HEK293 (cell line): ENCODE data around the gene ARHGEF28.

ENCODE experiments used
- CTCF ChIA-PET: fragments of 350-600 bp; formaldehyde crosslinking; extraction: SDS; loops from one replicate; lab custom pipeline; 2021; ENCODE audit warnings: antibody characterized with exemption; lab: Yijun Ruan, JAX
- POLR2A ChIA-PET: fragments of 300-600 bp; formaldehyde crosslinking; extraction: SDS; loops from one replicate; lab custom pipeline; 2020; ENCODE audit warnings: antibody characterized with exemption, inconsistent platforms; lab: Yijun Ruan, JAX
- H3K27ac ChIP-seq: fragments of 200-500 bp; sonication (Bioruptor generic); 2 replicates; pipeline ENCODE4 v1.5.1; 2014; ENCODE audit warnings: low read depth, low read length, control low read depth, inconsistent platforms; ENCODE audit errors: extremely low read depth
- H3K36me3 ChIP-seq, 2 experiments: fragments of 200-500 bp in 1 of 2; sonication (Bioruptor generic) in 1 of 2; 1 replicate in 1 of 2; 2 replicates in 1 of 2; pipeline ENCODE4 v1.5.1; 2014 to 2017; ENCODE audit warnings: inconsistent platforms in 2 of 2, low read length in 2 of 2; ENCODE audit not compliant: control insufficient read depth in 2 of 2, insufficient read depth in 1 of 2
- H3K4me1 ChIP-seq: fragments of 200-500 bp; sonication (Bioruptor generic); 2 replicates; pipeline ENCODE4 v1.5.1; 2014; ENCODE audit warnings: mild to moderate bottlenecking, low read length, inconsistent platforms; ENCODE audit not compliant: control insufficient read depth, insufficient read depth
- H3K4me3 ChIP-seq: 2 replicates; pipeline ENCODE4 v1.5.1; 2011; ENCODE audit warnings: low read depth, mild to moderate bottlenecking, control low read depth, low read length, moderate library complexity
- H3K9me3 ChIP-seq: fragments of 200-500 bp; sonication (Bioruptor generic); 2 replicates; pipeline ENCODE4 v1.5.1; 2014; ENCODE audit warnings: low read depth, low read length, inconsistent platforms; ENCODE audit not compliant: control insufficient read depth, insufficient read depth
- GLI2 ChIP-seq: fragments of 450-650 bp; formaldehyde crosslinking; IDR thresholded peaks from 2 replicates; pipeline ENCODE4; 2017; ENCODE audit warnings: missing biosample characterization, missing genetic modification characterization, low read depth, borderline replicate concordance
- GLI4 ChIP-seq: fragments of 450-650 bp; formaldehyde crosslinking; IDR thresholded peaks from 2 replicates; pipeline ENCODE4 v1.5.1; 2016; ENCODE audit warnings: missing biosample characterization, missing genetic modification characterization
- KLF10 ChIP-seq: fragments of 450-650 bp; IDR thresholded peaks from 2 replicates; pipeline ENCODE4 v1.5.1; 2018; ENCODE audit warnings: missing biosample characterization, mild to moderate bottlenecking, missing genetic modification characterization
- OVOL3 ChIP-seq: fragments of 450-650 bp; formaldehyde crosslinking; IDR thresholded peaks from 2 replicates; pipeline ENCODE4 v1.5.1; 2016; ENCODE audit warnings: missing biosample characterization, missing genetic modification characterization
- YY1 ChIP-seq: fragments of 450-650 bp; formaldehyde crosslinking; IDR thresholded peaks from 2 replicates; pipeline ENCODE4 v1.5.1; 2018; ENCODE audit warnings: missing biosample characterization, missing genetic modification characterization
- ZBTB7A ChIP-seq: fragments of 450-650 bp; formaldehyde crosslinking; IDR thresholded peaks from 2 replicates; pipeline ENCODE4 v1.5.1; 2016; ENCODE audit warnings: low read depth, missing biosample characterization, missing genetic modification characterization
- ZFP37 ChIP-seq: fragments of 450-650 bp; formaldehyde crosslinking; IDR thresholded peaks from 2 replicates; pipeline ENCODE4 v1.5.1; 2016; ENCODE audit warnings: missing biosample characterization, missing genetic modification characterization
- ZNF16 ChIP-seq: fragments of 450-650 bp; formaldehyde crosslinking; IDR thresholded peaks from 2 replicates; pipeline ENCODE4 v1.5.1; 2016; ENCODE audit warnings: low read depth, missing biosample characterization, missing genetic modification characterization
- ZNF169 ChIP-seq: fragments of 450-650 bp; formaldehyde crosslinking; IDR thresholded peaks from 2 replicates; pipeline ENCODE4 v1.5.1; 2016; ENCODE audit warnings: missing biosample characterization, missing genetic modification characterization
- ZNF184 ChIP-seq: fragments of 450-650 bp; IDR thresholded peaks from 2 replicates; pipeline ENCODE4 v1.5.1; 2018; ENCODE audit warnings: missing biosample characterization, mild to moderate bottlenecking, missing genetic modification characterization
- ZNF202 ChIP-seq: fragments of 450-650 bp; formaldehyde crosslinking; IDR thresholded peaks from 2 replicates; pipeline ENCODE4 v1.5.1; 2016; ENCODE audit warnings: missing biosample characterization, missing genetic modification characterization, borderline replicate concordance
- ZNF248 ChIP-seq: fragments of 450-650 bp; formaldehyde crosslinking; IDR thresholded peaks from 2 replicates; pipeline ENCODE4 v1.5.1; 2017; ENCODE audit warnings: missing biosample characterization, missing genetic modification characterization
- ZNF37A ChIP-seq: fragments of 450-650 bp; IDR thresholded peaks from 2 replicates; pipeline ENCODE4 v1.5.1; 2018; ENCODE audit warnings: missing biosample characterization, missing genetic modification characterization
- ZNF501 ChIP-seq: fragments of 450-650 bp; formaldehyde crosslinking; IDR thresholded peaks from 2 replicates; pipeline ENCODE4 v1.5.1; 2016; ENCODE audit warnings: missing biosample characterization, missing genetic modification characterization
- ZNF585B ChIP-seq: fragments of 450-650 bp; formaldehyde crosslinking; IDR thresholded peaks from 2 replicates; pipeline ENCODE4 v1.5.1; 2016; ENCODE audit warnings: missing biosample characterization, missing genetic modification characterization
- ZNF610 ChIP-seq: fragments of 450-650 bp; formaldehyde crosslinking; IDR thresholded peaks from 2 replicates; pipeline ENCODE4 v1.5.1; 2016; ENCODE audit warnings: missing biosample characterization, missing genetic modification characterization, borderline replicate concordance
- ZNF626 ChIP-seq: fragments of 450-650 bp; sonication (Bioruptor Pico); formaldehyde crosslinking; IDR thresholded peaks from 2 replicates; pipeline ENCODE4 v1.5.1; 2018; ENCODE audit warnings: missing biosample characterization, missing genetic modification characterization, inconsistent platforms
- ZNF660 ChIP-seq: fragments of 450-650 bp; IDR thresholded peaks from 2 replicates; pipeline ENCODE4 v1.5.1; 2018; ENCODE audit warnings: missing biosample characterization, mild to moderate bottlenecking, missing genetic modification characterization
- TF ChIP-seq, protein P1 (sequence below): fragments of 450-650 bp; formaldehyde crosslinking; IDR thresholded peaks from 2 replicates; pipeline ENCODE4 v1.5.1; 2016; ENCODE audit warnings: missing biosample characterization, missing genetic modification characterization
- TF ChIP-seq, protein P2 (sequence below): fragments of 450-650 bp; formaldehyde crosslinking; IDR thresholded peaks from 2 replicates; pipeline ENCODE4 v1.5.1; 2016; ENCODE audit warnings: missing biosample characterization, missing genetic modification characterization
- TF ChIP-seq, protein P3 (sequence below): fragments of 450-650 bp; formaldehyde crosslinking; IDR thresholded peaks from 2 replicates; pipeline ENCODE4 v1.5.1; 2017; ENCODE audit warnings: missing biosample characterization, missing genetic modification characterization
- TF ChIP-seq, protein P4 (sequence below): fragments of 450-650 bp; formaldehyde crosslinking; IDR thresholded peaks from 2 replicates; pipeline ENCODE4 v1.5.1; 2017; ENCODE audit warnings: missing biosample characterization, missing genetic modification characterization
- TF ChIP-seq, protein P5 (sequence below): fragments of 450-650 bp; formaldehyde crosslinking; IDR thresholded peaks from 2 replicates; pipeline ENCODE4 v1.5.1; 2016; ENCODE audit warnings: missing biosample characterization, missing genetic modification characterization
- TF ChIP-seq, protein P6 (sequence below): fragments of 450-650 bp; IDR thresholded peaks from 2 replicates; pipeline ENCODE4 v1.5.1; 2018; ENCODE audit warnings: missing biosample characterization, mild to moderate bottlenecking, missing genetic modification characterization

The ARHGEF28 gene

DNA sequence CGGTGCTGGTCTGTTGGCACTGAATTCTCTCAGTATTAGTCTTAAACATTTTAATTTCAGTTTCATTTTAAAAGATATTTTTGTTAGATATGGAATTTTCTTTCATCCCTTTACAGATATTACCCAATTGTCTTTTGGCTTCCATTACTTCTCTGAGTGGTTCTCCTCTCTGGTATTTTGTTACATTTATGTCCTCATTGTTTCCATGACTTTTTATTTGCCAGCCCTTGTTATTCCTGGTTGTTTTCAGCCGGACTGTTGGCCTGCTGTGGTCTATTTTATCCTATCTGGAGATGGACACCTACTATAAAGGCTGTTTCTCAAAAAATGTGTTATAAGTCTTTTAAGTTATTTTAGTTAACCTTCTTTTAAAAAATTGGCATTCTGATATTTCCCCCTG lies 117.2 kb downstream of the ARHGEF28 start:
- TF ChIP-seq ZNF626 (no peak), ZNF660 (tag by site-specific recombination) (no peak), ZNF501 (tag by site-specific recombination) (no peak), GLI4 (tag by site-specific recombination) (no peak), ZFP37 (tag by site-specific recombination) (no peak), ZNF169 (tag by site-specific recombination) (no peak), KLF10 (tag by site-specific recombination) (no peak), YY1 (tag by site-specific recombination) (no peak), ZNF16 (tag by site-specific recombination) (no peak), ZNF37A (no peak), ZNF248 (tag by site-specific recombination) (no peak)
- TF ChIP-seq, protein P1, sequence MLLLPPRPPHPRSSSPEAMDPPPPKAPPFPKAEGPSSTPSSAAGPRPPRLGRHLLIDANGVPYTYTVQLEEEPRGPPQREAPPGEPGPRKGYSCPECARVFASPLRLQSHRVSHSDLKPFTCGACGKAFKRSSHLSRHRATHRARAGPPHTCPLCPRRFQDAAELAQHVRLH (tag by site-specific recombination): no peak
- TF ChIP-seq, protein P2, sequence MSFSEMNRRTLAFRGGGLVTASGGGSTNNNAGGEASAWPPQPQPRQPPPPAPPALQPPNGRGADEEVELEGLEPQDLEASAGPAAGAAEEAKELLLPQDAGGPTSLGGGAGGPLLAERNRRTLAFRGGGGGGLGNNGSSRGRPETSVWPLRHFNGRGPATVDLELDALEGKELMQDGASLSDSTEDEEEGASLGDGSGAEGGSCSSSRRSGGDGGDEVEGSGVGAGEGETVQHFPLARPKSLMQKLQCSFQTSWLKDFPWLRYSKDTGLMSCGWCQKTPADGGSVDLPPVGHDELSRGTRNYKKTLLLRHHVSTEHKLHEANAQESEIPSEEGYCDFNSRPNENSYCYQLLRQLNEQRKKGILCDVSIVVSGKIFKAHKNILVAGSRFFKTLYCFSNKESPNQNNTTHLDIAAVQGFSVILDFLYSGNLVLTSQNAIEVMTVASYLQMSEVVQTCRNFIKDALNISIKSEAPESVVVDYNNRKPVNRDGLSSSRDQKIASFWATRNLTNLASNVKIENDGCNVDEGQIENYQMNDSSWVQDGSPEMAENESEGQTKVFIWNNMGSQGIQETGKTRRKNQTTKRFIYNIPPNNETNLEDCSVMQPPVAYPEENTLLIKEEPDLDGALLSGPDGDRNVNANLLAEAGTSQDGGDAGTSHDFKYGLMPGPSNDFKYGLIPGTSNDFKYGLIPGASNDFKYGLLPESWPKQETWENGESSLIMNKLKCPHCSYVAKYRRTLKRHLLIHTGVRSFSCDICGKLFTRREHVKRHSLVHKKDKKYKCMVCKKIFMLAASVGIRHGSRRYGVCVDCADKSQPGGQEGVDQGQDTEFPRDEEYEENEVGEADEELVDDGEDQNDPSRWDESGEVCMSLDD (tag by site-specific recombination): no peak
- TF ChIP-seq, protein P3, sequence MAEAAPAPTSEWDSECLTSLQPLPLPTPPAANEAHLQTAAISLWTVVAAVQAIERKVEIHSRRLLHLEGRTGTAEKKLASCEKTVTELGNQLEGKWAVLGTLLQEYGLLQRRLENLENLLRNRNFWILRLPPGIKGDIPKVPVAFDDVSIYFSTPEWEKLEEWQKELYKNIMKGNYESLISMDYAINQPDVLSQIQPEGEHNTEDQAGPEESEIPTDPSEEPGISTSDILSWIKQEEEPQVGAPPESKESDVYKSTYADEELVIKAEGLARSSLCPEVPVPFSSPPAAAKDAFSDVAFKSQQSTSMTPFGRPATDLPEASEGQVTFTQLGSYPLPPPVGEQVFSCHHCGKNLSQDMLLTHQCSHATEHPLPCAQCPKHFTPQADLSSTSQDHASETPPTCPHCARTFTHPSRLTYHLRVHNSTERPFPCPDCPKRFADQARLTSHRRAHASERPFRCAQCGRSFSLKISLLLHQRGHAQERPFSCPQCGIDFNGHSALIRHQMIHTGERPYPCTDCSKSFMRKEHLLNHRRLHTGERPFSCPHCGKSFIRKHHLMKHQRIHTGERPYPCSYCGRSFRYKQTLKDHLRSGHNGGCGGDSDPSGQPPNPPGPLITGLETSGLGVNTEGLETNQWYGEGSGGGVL (tag by site-specific recombination): no peak
- TF ChIP-seq, protein P4, sequence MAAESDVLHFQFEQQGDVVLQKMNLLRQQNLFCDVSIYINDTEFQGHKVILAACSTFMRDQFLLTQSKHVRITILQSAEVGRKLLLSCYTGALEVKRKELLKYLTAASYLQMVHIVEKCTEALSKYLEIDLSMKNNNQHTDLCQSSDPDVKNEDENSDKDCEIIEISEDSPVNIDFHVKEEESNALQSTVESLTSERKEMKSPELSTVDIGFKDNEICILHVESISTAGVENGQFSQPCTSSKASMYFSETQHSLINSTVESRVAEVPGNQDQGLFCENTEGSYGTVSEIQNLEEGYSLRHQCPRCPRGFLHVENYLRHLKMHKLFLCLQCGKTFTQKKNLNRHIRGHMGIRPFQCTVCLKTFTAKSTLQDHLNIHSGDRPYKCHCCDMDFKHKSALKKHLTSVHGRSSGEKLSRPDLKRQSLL (tag by site-specific recombination): no peak
- TF ChIP-seq, protein P5, sequence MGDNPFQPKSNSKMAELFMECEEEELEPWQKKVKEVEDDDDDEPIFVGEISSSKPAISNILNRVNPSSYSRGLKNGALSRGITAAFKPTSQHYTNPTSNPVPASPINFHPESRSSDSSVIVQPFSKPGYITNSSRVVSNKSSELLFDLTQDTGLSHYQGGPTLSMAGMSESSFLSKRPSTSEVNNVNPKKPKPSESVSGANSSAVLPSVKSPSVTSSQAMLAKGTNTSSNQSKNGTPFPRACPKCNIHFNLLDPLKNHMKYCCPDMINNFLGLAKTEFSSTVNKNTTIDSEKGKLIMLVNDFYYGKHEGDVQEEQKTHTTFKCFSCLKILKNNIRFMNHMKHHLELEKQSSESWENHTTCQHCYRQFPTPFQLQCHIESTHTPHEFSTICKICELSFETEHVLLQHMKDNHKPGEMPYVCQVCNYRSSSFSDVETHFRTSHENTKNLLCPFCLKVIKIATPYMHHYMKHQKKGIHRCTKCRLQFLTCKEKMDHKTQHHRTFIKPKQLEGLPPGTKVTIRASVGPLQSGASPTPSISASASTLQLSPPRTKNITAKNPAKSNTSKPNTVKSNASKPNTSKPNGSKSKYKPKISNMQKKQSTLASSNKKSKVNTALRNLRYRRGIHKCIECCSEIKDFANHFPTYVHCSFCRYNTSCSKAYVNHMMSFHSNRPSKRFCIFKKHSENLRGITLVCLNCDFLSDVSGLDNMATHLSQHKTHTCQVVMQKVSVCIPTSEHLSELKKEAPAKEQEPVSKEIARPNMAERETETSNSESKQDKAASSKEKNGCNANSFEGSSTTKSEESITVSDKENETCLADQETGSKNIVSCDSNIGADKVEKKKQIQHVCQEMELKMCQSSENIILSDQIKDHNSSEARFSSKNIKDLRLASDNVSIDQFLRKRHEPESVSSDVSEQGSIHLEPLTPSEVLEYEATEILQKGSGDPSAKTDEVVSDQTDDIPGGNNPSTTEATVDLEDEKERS (tag by site-specific recombination): no peak
- CTCF ChIA-PET: no interaction called here
- no peaks in the 10 kb centered on the region for H3K9me3 ChIP-seq
- POLR2A ChIA-PET: no interaction called here
- peaks cover 26% of the 10 kb centered on the region for H3K4me1 ChIP-seq
- no peak overlapping the region for H3K4me3 ChIP-seq
- no peaks in the 10 kb centered on the region; a peak in 1 of 3 replicates for H3K36me3 ChIP-seq
- H3K27ac ChIP-seq: no peak overlapping the region

DNA sequence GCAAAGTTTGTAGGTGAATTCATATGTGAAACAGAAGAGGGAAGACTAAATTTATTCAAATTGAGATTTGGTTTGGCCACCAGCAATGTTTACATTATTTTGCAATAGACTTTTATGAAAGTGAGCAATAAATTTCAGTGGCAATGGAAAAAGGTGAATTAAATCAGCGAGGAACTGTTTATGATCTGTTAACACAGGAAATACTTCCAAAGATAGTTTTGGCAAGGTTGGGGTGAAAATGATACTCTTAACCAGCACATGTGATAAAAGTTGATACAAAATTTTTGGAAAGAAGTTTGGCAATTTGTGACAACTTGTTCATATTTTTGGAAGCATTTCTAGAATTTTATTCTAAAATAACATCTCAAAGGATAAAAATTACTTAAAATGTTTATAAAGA lies 119.8 kb downstream of the ARHGEF28 start:
- CTCF ChIA-PET: interaction anchor here (0.5 to 0.6 kb wide), 2 partner anchors 1131 to 1174 kb away, joined by 3 to 5 read pairs; no protein-coding TSS in a partner anchor
- H3K4me1 ChIP-seq: peaks cover 42% of the 10 kb centered on the region
- H3K27ac ChIP-seq: no peak overlapping the region
- no peaks in the 10 kb centered on the region for H3K9me3 ChIP-seq
- POLR2A ChIA-PET: no interaction called here
- H3K36me3 ChIP-seq: no peaks in the 10 kb centered on the region
- H3K4me3 ChIP-seq: no peak overlapping the region
- TF ChIP-seq ZNF202 (tag by site-specific recombination) (no peak), ZNF585B (tag by site-specific recombination) (no peak), GLI2 (no peak), OVOL3 (tag by site-specific recombination) (0 out of 2 replicates have a peak, but pooled peaks have one; percentile 37), ZNF610 (tag by site-specific recombination) (no peak), ZBTB7A (tag by site-specific recombination) (no peak), ZNF184 (tag by site-specific recombination) (no peak)
- TF ChIP-seq, protein P6, sequence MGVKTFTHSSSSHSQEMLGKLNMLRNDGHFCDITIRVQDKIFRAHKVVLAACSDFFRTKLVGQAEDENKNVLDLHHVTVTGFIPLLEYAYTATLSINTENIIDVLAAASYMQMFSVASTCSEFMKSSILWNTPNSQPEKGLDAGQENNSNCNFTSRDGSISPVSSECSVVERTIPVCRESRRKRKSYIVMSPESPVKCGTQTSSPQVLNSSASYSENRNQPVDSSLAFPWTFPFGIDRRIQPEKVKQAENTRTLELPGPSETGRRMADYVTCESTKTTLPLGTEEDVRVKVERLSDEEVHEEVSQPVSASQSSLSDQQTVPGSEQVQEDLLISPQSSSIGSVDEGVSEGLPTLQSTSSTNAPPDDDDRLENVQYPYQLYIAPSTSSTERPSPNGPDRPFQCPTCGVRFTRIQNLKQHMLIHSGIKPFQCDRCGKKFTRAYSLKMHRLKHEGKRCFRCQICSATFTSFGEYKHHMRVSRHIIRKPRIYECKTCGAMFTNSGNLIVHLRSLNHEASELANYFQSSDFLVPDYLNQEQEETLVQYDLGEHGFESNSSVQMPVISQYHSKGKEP (tag by site-specific recombination): peak; percentile 30; the same call in 1 of the 2 replicates
